Heart right ventricle (tissue), 12 donors: ENCODE data around the gene BHMT2. TPM values are rescaled to one million over a fixed set of nuclear protein-coding genes. Genes with fewer than 3 reads are reported as not detected.

Source experiments
- polyA plus RNA-seq, 2 donors: library from polyadenylated mRNA; stranded (reverse); fragments of 200-250 nt; gene quantifications; one replicate each; pipeline ENCODE4 v1.2.3, GENCODE V29; 2013
- total RNA-seq, 10 donors: library from RNA; stranded (reverse); fragmentation: NEBNext Ultra II Directional in 3 of 10; extraction: Animal tissue kit (Norgen Biotek cat#: 25700) in 3 of 10; gene quantifications; one replicate each; pipeline versions ENCODE4 v1.2.1 to v1.2.4, GENCODE V29; 2021 to 2023
- donor health status: ischemic (EF 13 %, LVEDD 7.1; RV severe dilation, severe dysfunction).
- donor health status: healthy with polysubstance abuse.
- donor health status: DM: no; HTN: yes; CAD: no.
- donor health status: DM: no; HTN: no; CAD: no.
- donor health status: ischemic (EF 25% LVEDD 6.9; RV normal size, moderate dysfunction).
- donor health status: ischemic (EF 25% LVEDD 5.7; RV mildly dilated, moderate dysfunction).
- donor health status: healthy.
- donor health status: nonischemic (EF 11% LVEDD 7.7; RV severe dilation, severe dysfunction).
- donor health status: DM: yes; HTN: yes; CAD: no.
- donor health status: PGD.
- donor health status: ischemic (EF 29% LVEDD 5.4; RV normal size, mild dysfunction).
- donor health status: nonischemic (EF 23%, LVEDD 6.1; RV moderate dilation, normal function).

The BHMT2 gene
- total and polyA plus RNA-seq, 12 donors: 1.2 to 19.6 (median 7.4) TPM

Other genes with a start within 250 kb of the BHMT2 start
- 10 to 100 TPM; 10.1 to 21.4 (median 14.8) TPM for gene ARSB, start 84.5 kb upstream of the BHMT2 start, total RNA-seq
- 1 to 10 TPM; 1.7 to 3.5 TPM for gene ARSB, start 84.5 kb upstream of the BHMT2 start, polyA plus RNA-seq
- 1 to 10 TPM; 1.1 to 3.4 (median 2.2) TPM for gene DMGDH, start 93 bp upstream of the BHMT2 start, total RNA-seq
- under 1 TPM; 0.17 to 0.66 TPM for gene DMGDH, start 93 bp upstream of the BHMT2 start, polyA plus RNA-seq
- gene BHMT, start 42.0 kb downstream of the BHMT2 start, total RNA-seq: not detected
- under 1 TPM; 0.03 to 0.15 TPM for gene BHMT, start 42.0 kb downstream of the BHMT2 start, polyA plus RNA-seq
- gene JMY, start 166.4 kb downstream of the BHMT2 start, total RNA-seq: 10 to 100 TPM in 8 of 10 donors, 1 to 10 TPM in 2; 7.2 to 18.1 (median 14.1) TPM
- gene JMY, start 166.4 kb downstream of the BHMT2 start, polyA plus RNA-seq: 1 to 10 TPM; 1.4 to 4.9 TPM